GM18520 (cell line): Measurements from ENCODE around the gene E2F3.
A peak's percentile ranks its signal among the peaks of the same experiment; 100 is the strongest.

Experiments
- ATAC-seq: cut with Tn5 transposase; IDR thresholded peaks from one replicate; pipeline ENCODE4 v1.9.1; 2021; ENCODE audit not compliant: unreplicated experiment

The E2F3 gene

GRCh38 chr6:20433321-20433720 lies 31.6 kb downstream of the E2F3 start:
- no peak for ATAC-seq

GRCh38 chr6:20433929-20434328 lies 32.2 kb downstream of the E2F3 start:
- no peak for ATAC-seq

GRCh38 chr6:20434766-20435165 lies 33.1 kb downstream of the E2F3 start:
- no peak for ATAC-seq

GRCh38 chr6:20436719-20437118 lies 35.0 kb downstream of the E2F3 start:
- no peak for ATAC-seq

- no peak for ATAC-seq
These were observed 36.0 kb downstream of the E2F3 start for GRCh38 chr6:20437639-20438038.

GRCh38 chr6:20438462-20439070 lies 36.9 kb downstream of the E2F3 start:
- ATAC-seq, result no peak

GRCh38 chr6:20439558-20439957 lies 37.9 kb downstream of the E2F3 start:
- ATAC-seq, result no peak

GRCh38 chr6:20440296-20440695 lies 38.6 kb downstream of the E2F3 start:
- no peak for ATAC-seq

GRCh38 chr6:20441236-20441635 lies 39.6 kb downstream of the E2F3 start:
- no peak for ATAC-seq

- ATAC-seq, result no peak
These were observed 40.2 kb downstream of the E2F3 start for GRCh38 chr6:20441921-20442320.

- no peak for ATAC-seq
These were observed 43.1 kb downstream of the E2F3 start for GRCh38 chr6:20444786-20445271.

GRCh38 chr6:20447157-20447556 lies 45.5 kb downstream of the E2F3 start:
- no peak for ATAC-seq

- ATAC-seq, result no peak
These were observed 46.0 kb downstream of the E2F3 start for GRCh38 chr6:20447581-20448132.

- no peak for ATAC-seq
These were observed 47.1 kb downstream of the E2F3 start for GRCh38 chr6:20448828-20449227.

- ATAC-seq, result no peak
These were observed 52.6 kb downstream of the E2F3 start for GRCh38 chr6:20454204-20454824.

- no peak for ATAC-seq
These were observed 53.7 kb downstream of the E2F3 start for GRCh38 chr6:20455251-20455940.

GRCh38 chr6:20458027-20458894 lies 56.6 kb downstream of the E2F3 start:
- ATAC-seq, result no peak

- no peak for ATAC-seq
These were observed 58.0 kb downstream of the E2F3 start for GRCh38 chr6:20459682-20460081.

GRCh38 chr6:20461576-20461975 lies 59.9 kb downstream of the E2F3 start:
- ATAC-seq, result no peak

GRCh38 chr6:20463396-20463795 lies 61.7 kb downstream of the E2F3 start:
- peak; percentile 65 for ATAC-seq

- no peak for ATAC-seq
These were observed 62.4 kb downstream of the E2F3 start for GRCh38 chr6:20464041-20464440.
